Measurements from ENCODE around the gene NKX3-2. TPM values are rescaled to one million over a fixed set of nuclear protein-coding genes. Genes with fewer than 3 reads are reported as not detected.

The NKX3-2 gene
- total RNA-seq, 1 experiment from 2014 or later, result 0.05 TPM

DNA sequence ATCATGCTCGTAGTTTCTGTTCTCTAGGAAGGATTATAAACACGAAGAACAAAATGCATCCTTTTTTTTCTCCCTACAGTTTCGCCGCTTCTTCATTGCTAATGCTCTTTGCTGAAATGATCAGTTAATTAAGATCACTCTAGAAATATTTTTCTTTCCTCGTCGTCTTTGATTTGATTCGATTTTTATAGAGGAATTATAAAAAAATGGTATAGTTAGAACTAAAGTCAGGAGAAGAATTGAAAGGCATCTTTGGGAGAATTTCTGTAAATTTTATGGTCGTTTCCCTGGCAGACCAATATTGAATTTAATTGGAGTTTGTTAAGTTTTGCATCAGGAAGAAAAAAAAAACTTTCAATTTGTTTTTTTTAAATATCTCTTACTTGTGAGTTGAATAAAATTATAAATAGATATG lies 1.1 kb upstream of the NKX3-2 start:
- no peak for DNase-seq (ENCODE audit: low spot score)

GRCh38 chr4:13544606-13545393 lies 492 bp upstream of the NKX3-2 start:
- DNase-seq (ENCODE audit: low spot score), result peak; percentile 51

DNA sequence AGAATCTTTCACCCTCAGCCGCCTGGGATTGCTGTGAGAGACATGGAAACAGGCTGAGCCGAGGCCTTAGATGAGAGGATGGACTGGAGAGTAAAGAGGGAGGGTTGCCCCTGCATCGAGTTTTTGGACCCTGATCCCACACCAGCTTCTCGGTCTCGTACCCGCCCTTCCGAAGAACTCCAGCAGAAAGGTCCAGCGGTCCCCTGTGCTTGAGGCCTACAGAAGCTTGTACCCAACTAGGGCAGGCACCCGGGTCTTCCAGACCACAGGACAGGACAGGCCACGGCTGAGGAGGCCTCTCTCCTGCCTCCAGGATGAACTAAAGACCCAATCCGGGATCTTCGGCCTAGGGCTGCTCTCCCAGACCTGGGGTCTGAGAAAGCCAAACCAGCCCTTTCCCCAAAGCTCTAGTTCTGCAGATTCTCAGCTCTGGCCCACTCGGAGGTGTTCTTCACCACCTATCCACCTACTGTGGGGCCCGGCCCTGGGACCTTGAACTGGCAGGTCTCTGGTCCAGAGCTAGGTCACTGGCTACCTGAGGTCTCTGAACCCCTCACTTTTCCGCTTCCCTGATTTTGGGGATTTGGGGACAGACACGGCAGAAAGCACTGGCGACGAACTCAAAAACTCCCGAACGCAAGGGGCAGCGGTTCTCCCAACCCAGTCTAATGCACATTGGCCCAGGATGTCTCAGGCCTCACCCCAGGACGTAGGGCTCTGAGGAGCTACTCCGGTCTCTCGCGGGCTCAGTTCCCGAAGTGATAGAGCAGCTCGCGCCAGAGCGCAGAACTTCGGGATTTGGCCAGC lies 1.1 kb downstream of the NKX3-2 start:
- DNase-seq (ENCODE audit: low spot score), result no peak

DNA sequence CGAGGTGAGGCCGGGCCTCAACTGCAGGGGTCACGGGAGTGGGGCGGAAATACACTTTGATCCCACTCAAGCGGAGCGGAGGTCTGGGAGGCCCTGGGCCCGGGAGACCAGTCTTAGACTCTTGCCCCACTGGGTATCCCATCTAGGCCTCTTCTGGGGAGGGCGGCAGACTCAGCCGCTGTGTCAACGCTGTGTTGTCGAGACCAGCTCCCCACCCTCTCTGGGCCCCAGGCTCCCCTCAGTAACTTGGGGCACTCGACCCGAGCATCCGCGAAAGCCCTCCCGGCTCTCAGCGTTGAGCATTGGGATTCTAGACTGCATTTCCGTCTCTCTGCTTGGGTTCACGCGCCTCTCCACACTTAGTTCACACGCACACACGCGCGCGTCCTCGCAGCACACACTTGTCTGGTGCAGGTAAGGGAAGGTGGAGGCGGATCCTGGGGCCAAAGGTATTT lies 1.7 kb downstream of the NKX3-2 start:
- DNase-seq (ENCODE audit: low spot score), result no peak

DNA sequence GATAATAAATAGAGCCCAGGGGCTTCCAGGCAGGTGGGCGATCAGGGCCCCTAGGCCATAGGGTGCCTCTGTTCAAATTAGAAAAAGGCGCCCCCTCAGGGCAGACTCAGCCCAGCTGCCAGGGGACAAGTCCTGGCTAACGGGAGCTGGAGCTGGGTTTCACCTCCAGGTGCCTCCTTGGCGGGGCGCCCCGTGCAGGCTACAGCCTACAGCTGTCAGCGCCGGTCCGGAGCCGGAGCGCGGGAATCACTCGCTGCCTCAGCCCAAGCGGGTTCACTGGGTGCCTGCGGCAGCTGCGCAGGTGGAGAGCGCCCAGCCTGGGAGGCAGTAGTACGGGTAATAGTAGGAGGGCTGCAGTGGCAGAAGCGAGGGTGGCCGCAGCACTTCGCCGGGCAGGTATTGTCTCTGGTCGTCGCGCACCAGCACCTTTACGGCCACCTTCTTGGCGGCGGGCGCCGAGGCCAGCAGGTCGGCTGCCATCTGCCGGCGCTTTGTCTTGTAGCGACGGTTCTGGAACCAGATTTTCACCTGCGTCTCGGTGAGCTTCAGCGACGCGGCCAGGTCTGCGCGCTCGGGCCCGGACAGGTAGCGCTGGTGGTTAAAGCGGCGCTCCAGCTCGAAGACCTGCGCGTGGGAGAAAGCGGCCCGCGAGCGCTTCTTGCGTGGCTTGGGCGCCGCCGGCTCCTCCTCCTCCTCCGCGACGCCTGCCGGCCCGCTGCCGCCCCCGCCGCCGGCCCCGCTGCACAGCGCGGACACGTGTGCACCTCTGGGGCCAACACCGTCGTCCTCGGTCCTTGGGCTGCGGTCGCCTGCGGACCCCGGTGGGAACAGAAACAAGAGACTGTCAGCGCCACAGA lies 2.4 kb downstream of the NKX3-2 start:
- DNase-seq (ENCODE audit: low spot score), result no peak

DNA sequence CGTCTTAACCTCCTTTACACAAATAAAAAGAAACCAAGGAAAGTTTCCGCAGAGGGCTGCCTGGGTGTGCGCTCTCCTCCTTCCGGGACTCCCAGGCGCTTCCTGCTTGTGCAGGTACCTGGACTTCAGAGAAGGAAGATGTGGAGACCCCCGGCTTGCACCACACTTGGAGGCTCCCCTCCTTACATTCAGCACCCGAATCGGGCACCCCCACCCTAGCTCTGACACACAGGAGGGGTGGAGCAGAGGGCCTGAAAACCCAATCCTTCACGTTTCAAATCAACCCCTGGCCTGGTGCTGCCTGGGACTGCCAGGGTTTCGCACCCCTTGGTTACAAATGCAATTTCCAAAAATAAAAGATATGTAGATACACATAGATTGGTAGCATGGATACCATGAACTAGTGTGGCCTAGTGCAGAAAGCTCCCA lies 3.1 kb downstream of the NKX3-2 start:
- DNase-seq (ENCODE audit: low spot score), result no peak

DNA sequence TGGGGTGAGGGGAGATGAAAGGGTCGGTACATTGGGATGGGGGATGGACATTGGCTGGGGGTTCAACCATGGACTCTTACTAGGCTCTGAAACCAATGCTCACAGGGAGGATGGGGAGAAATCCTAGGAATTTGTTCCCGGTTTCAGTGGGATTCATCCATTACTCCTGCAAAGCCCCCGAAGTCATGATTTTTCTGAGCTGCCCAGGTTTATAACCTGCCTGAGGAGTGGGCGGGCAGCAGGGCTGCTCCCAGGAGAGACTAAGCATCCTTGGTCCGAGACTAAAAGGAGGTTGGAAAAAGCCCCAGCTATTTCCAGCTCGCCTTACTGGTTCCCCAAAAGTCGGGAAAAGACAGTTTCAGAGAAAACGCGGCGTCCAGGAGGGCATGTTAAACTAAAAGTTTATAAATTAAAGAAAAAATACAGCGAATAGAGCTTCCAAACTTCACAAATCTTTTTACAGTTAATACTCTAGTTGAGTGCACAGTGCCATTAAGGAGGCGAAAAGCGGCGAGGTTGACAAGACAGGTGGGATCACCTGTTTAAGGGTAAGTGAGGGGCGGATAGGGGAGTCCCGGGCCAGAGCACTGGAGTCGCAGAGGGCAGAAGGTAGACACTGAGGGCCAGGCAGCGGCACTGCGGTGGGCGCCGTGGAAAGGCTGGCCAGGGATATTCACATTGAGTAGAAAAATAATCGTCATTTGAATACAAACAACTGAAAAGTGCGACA lies 3.7 kb downstream of the NKX3-2 start:
- DNase-seq (ENCODE audit: low spot score), result no peak

DNA sequence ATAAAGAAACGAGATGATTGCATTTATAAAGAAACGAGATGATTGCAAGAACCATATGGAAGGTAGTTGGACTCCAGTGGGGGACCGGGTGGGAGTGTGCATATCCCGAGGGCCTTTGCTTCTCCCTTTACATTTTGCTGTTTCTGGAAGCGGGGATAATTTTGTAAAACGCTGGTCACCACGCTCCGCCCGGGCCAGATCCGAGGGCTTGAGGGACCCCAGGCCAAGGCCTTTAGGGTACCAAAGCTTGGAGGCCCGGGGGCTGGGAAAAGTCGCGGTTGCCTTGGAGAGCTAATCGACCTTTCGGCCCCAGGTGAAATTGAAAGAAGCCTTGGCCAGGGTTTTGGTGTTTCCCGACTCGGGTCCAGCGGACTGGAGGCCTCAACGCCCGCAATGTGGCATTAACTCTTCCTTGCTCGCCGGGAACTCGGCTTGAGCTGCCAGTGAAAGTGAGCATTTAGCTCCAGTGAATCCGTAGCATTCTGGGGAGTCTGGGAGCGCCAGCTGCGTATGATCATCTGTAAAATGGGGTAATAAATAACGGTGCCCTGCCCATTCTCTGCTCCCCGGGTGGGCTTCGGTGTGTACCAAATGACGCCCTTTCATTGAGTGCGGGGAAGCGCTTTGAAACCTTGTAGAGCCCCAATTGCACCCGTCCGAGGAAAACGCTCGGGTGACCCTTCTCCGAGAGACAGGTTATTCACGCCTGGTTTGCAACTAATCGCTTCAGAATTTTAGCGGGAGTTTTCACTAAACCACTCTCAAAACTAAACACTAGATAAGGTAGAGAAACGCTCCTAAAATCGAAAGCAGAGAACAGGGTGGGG lies 4.5 kb downstream of the NKX3-2 start:
- no peak for DNase-seq (ENCODE audit: low spot score)

- DNase-seq (ENCODE audit: low spot score), result no peak
Observed at GRCh38 chr4:13539047-13539618, 5.2 kb downstream of the NKX3-2 start.

DNA sequence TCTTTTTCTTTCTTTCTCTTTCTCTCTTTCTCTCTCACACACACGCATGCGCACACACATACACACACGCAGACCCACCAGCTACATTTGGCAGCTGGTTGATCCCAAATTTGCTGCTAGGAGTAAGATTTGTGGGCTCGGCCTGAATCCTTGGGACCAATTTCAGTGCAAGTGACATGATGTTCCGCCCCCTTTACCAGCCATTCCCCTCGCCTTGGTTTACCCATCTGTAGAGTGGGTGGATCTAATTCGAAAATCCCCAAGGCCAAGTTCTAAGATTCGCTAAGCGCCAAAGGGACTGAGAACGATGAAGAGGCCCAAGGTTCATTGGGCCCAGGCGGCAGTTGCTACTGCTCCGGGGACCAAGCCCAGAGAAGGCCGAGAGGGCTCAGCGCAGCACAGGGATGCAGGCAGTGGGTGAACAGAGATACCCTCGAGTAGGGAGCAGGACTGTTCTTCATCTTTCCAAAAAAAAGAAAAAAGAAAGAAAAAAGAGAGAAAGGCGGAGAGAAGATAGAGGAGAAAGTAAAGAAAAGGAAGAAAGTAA lies 5.8 kb downstream of the NKX3-2 start:
- no peak for DNase-seq (ENCODE audit: low spot score)

DNA sequence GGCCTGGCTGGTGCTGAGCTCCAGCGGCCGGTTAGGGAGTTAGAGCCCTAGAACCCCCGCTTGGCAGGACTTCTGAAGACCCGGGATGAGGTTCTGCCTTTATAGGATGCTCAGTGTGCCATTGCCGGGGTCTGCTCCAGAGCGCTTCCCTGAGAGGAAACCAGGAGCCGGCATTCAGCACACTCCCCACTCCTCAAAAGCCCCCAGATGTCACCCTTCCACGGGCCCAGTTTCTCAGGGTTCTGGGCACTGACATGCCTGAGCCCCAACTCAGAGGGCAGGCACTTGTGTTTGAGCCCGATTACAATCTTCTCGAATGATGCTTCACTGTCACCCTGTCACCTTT lies 6.5 kb downstream of the NKX3-2 start:
- DNase-seq (ENCODE audit: low spot score), result no peak

- no peak for DNase-seq (ENCODE audit: low spot score)
Observed at GRCh38 chr4:13537011-13537831, 7.1 kb downstream of the NKX3-2 start.

DNA sequence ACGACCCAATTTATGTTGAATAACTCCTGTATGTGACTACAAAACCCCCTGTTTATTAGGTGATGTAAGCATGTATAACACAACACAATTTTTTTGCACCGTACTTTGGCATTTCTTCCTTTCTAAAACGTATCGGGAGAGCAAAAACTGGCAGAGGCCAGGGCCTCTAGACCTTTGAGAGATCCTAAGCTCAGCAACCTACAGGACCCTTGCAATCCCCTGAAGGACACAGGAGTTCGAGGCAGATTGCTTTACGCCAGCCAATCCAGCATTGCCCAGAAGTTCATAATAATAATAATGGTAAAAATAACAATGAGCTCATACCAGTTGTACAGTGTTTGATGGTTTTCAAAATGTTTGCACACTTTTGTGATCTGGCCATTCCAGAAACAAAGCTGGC lies 7.7 kb downstream of the NKX3-2 start:
- no peak for DNase-seq (ENCODE audit: low spot score)

DNA sequence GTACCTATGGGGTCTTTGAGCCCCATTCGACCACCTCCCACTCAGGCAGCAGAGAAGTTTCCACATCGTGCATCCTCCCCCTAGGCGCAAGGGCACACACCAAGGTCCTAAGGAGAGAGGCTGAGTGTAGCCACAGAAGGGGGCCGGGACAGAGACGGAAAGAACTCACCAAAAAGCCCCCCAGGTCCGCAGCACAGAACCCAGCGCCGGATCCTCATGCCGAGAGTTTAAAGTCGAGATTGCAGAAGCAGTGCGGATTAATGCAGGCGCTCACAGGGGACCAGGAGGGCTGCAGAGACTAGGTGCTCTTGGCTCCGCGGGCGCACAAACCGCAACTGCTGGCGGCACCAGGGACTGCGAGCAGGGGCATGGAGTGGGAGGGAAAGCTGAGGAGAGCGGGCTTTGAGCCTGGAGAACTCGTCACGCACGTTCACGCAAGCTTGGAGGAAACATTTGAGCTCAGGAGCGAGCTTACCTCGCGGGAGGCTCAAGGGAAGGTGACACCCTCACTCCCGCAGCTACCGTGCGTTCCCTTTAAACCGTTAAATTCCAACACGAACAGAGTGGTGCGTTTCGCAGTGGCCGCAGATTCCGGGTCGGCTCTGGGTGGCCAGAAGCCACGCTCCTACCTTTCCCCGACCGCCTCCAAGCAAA lies 8.5 kb downstream of the NKX3-2 start:
- DNase-seq (ENCODE audit: low spot score), result no peak

GRCh38 chr4:13535118-13535517 lies 9.2 kb downstream of the NKX3-2 start:
- no peak for DNase-seq (ENCODE audit: low spot score)

DNA sequence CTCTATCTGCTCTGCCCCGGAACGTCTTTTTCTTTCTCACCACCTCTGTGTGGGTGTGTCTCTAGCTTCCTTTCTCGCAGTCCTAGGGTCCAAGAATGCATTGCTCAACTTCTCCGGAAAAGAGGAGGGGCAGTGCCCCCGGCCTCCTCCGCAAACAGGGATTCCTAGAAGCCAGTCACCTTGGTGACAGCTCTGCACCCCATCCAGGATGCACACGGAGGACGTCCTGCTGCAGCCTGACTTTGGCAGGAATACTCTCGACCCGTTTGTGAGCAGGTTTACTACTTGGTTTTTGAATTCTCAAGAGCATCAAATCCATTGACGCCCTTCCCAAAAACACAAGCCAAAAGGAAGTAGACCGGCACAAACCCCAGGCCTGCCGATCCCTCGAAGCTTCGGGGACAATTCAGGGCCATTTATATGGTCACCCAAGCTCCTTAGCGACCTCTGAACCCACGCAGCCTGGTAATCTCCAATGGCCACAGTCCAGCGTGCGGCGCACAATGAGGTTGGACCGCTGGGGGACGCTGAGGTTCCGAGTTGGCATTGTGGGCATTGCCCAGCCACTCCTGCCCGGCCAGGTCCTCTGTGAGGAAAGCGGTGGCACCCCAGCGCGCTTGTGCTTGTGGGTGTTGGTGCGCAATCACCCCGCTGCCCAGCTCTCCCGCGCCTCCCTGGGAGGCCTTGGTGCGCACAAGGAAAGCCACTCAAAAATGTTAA lies 9.8 kb downstream of the NKX3-2 start:
- no peak for DNase-seq (ENCODE audit: low spot score)

- DNase-seq (ENCODE audit: low spot score), result no peak
Observed at GRCh38 chr4:13533670-13534343, 10.5 kb downstream of the NKX3-2 start.
